ENCODE measurements around the gene FGF4. TPM values are rescaled to one million over a fixed set of nuclear protein-coding genes. Genes with fewer than 3 reads are reported as not detected.

Gene FGF4
- total RNA-seq, 1 experiment from 2014 or later: not detected

DNA sequence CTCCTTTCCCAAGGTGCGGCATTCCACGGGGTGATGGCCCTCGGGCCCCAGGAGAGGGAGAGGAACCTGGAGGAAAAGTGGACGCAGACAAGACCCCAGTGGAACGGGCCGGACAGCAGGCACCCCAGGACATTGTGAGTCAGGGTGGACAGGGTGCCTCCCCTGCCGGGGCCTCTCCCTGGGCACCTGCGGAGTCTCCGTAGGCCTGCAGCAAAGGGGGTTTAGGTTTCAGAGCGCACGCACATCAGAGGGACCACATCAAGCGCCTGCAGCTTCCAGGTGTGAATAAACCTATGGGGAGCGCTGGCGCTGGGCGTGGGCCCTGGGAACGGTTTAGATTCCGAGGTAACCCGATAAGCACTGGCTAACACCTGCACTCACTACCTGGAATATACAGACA lies 48.7 kb downstream of the FGF4 start:
- Histone ChIP-seq H3K4me1 (ENCODE audit: insufficient read depth, low read length, poor library complexity, severe bottlenecking) (no peaks in the 10 kb centered on the region), H3K9me3 (ENCODE audit: low read depth, low read length, poor library complexity, severe bottlenecking) (no peaks in the 10 kb centered on the region), H3K36me3 (ENCODE audit: insufficient read depth, low read length, poor library complexity, severe bottlenecking) (no peaks in the 10 kb centered on the region), H3K27ac (ENCODE audit: low read depth, low read length, poor library complexity, severe bottlenecking) (no peak overlapping the region), H3K4me3 (ENCODE audit: low read depth, low read length, poor library complexity, severe bottlenecking) (no peak overlapping the region), H3K27me3 (replicated peaks; ENCODE audit: insufficient read depth, low read depth, low read length, poor library complexity) (peaks cover 7% of the 10 kb centered on the region)
- ChIA-PET POLR2A (ENCODE audit: low non-redundant PET) (no interaction called here), CTCF (interaction anchor here (0.6 kb wide), 1 partner anchor 1932 kb away, joined by 3 read pairs; no protein-coding TSS in a partner anchor)
- TF ChIP-seq EZH2 (IDR thresholded peaks at IDR 0.05; ENCODE audit: borderline replicate concordance, low read depth, low read length, poor library complexity, severe bottlenecking): no peak
- TF ChIP-seq, protein P1, sequence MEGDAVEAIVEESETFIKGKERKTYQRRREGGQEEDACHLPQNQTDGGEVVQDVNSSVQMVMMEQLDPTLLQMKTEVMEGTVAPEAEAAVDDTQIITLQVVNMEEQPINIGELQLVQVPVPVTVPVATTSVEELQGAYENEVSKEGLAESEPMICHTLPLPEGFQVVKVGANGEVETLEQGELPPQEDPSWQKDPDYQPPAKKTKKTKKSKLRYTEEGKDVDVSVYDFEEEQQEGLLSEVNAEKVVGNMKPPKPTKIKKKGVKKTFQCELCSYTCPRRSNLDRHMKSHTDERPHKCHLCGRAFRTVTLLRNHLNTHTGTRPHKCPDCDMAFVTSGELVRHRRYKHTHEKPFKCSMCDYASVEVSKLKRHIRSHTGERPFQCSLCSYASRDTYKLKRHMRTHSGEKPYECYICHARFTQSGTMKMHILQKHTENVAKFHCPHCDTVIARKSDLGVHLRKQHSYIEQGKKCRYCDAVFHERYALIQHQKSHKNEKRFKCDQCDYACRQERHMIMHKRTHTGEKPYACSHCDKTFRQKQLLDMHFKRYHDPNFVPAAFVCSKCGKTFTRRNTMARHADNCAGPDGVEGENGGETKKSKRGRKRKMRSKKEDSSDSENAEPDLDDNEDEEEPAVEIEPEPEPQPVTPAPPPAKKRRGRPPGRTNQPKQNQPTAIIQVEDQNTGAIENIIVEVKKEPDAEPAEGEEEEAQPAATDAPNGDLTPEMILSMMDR (conservative IDR thresholded peaks at IDR 0.05; ENCODE audit: low read depth, low read length): no peak
- no peak for DNase-seq (ENCODE audit: low spot score)
- no TSS peak for BruUV-seq (replicated peaks)
- intact Hi-C loops (cut with micrococcal nuclease; ENCODE audit: unreplicated experiment): no loop called here

DNA sequence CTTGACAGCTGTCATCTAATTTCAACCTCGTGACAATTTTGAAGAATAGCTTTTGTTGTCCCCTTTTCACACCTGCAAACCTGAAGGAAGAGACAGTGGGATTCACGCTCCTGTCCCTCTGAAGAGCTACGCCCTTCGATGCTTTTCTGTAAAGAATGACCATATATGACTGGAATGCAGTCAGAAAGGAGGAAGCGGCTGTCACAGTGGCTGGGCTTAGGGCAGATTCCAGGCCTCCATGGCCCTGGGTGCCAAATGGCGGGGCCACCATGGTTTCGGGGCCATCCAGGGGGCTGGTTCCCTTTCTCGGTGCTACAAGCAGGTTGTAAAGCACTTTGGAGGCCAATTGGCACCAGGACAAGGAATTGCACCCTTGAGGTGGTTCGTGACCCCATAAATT lies 49.1 kb downstream of the FGF4 start:
- H3K36me3 ChIP-seq (ENCODE audit: insufficient read depth, low read length, poor library complexity, severe bottlenecking): no peaks in the 10 kb centered on the region

DNA sequence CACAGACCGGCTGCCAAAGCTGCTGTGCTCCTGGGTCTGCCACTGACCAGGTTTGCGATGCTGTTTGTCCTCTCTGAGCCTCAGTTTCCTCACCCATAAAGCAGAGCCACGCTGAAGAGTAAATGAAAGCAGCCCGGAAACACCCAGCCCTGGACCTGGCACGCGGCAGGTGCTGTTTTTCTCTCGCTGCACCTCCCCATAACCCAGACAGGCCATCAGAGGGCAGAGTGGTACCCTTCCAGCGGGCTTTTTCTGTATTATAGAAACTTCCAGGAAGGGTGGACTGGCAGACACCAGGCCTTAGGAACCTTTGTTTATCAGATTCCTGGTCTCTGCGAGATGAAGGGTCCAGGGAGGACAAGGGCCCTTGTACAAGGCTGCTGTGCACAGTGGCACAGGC lies 53.4 kb downstream of the FGF4 start:
- Histone ChIP-seq H3K27ac (ENCODE audit: low read depth, low read length, poor library complexity, severe bottlenecking) (no peak overlapping the region), H3K36me3 (ENCODE audit: insufficient read depth, low read length, poor library complexity, severe bottlenecking) (no peaks in the 10 kb centered on the region), H3K9me3 (ENCODE audit: low read depth, low read length, poor library complexity, severe bottlenecking) (no peaks in the 10 kb centered on the region), H3K27me3 (replicated peaks; ENCODE audit: insufficient read depth, low read depth, low read length, poor library complexity) (peaks cover 7% of the 10 kb centered on the region), H3K4me1 (ENCODE audit: insufficient read depth, low read length, poor library complexity, severe bottlenecking) (peaks cover 14% of the 10 kb centered on the region), H3K4me3 (ENCODE audit: low read depth, low read length, poor library complexity, severe bottlenecking) (no peak overlapping the region)
- TF ChIP-seq EZH2 (IDR thresholded peaks at IDR 0.05; ENCODE audit: borderline replicate concordance, low read depth, low read length, poor library complexity, severe bottlenecking): no peak
- TF ChIP-seq, protein P1 (conservative IDR thresholded peaks at IDR 0.05; ENCODE audit: low read depth, low read length): peak; percentile 35
- no TSS peak for BruUV-seq (replicated peaks)
- DNase-seq (ENCODE audit: low spot score): no peak
- intact Hi-C loops (cut with micrococcal nuclease; ENCODE audit: unreplicated experiment): no loop called here
- CTCF ChIA-PET: no interaction called here
- POLR2A ChIA-PET (ENCODE audit: low non-redundant PET): no interaction called here

More for the DNA sequence above, 49.1 kb downstream of the FGF4 start:
- ChIA-PET CTCF (no interaction called here), POLR2A (ENCODE audit: low non-redundant PET) (no interaction called here)
- Histone ChIP-seq H3K27ac (ENCODE audit: low read depth, low read length, poor library complexity, severe bottlenecking) (no peak overlapping the region), H3K27me3 (replicated peaks; ENCODE audit: insufficient read depth, low read depth, low read length, poor library complexity) (peaks cover 7% of the 10 kb centered on the region), H3K4me1 (ENCODE audit: insufficient read depth, low read length, poor library complexity, severe bottlenecking) (no peaks in the 10 kb centered on the region), H3K9me3 (ENCODE audit: low read depth, low read length, poor library complexity, severe bottlenecking) (no peaks in the 10 kb centered on the region), H3K4me3 (ENCODE audit: low read depth, low read length, poor library complexity, severe bottlenecking) (no peak overlapping the region)
- no peak for DNase-seq (ENCODE audit: low spot score)
- intact Hi-C loops (cut with micrococcal nuclease; ENCODE audit: unreplicated experiment): no loop called here
- no TSS peak for BruUV-seq (replicated peaks)
- TF ChIP-seq, protein P1 (conservative IDR thresholded peaks at IDR 0.05; ENCODE audit: low read depth, low read length): no peak
- TF ChIP-seq EZH2 (IDR thresholded peaks at IDR 0.05; ENCODE audit: borderline replicate concordance, low read depth, low read length, poor library complexity, severe bottlenecking): no peak
